Adrenal gland (tissue), 12 donors: ENCODE results near the gene VEGFD. TPM values are rescaled to one million over a fixed set of nuclear protein-coding genes. Genes with fewer than 3 reads are reported as not detected.
A peak's percentile ranks its signal among the peaks of the same experiment; 100 is the strongest.

Experiments
- DNase-seq, 7 donors: peaks; one replicate each; pipeline ENCODE4 v3.0.0-alpha.2; 2019 to 2020
- H3K27ac ChIP-seq, 5 donors: fragments of 200-600 bp; sonication (generic) in 4 of 5; 1 replicate in 3 of 5; 2 replicates in 2 of 5; pipeline versions ENCODE4 v1.5.1 to v1.8.0; 2016 to 2020; ENCODE audit warnings: mild to moderate bottlenecking in 1 of 5
- H3K27me3 ChIP-seq: fragments of 200-600 bp; 2 replicates; pipeline ENCODE4 v1.8.0; 2021
- H3K36me3 ChIP-seq, 2 donors: fragments of 200-600 bp; replicated peaks in 1 of 2; 1 replicate in 1 of 2; 2 replicates in 1 of 2; pipeline versions ENCODE4 v1.5.1 to v1.8.0; 2018 to 2022
- H3K4me1 ChIP-seq, 2 donors: fragments of 200-600 bp; replicated peaks in 1 of 2; 1 replicate in 1 of 2; 2 replicates in 1 of 2; pipeline versions ENCODE4 v1.5.1 to v1.8.0; 2018 to 2021
- H3K4me3 ChIP-seq, 4 donors: fragments of 200-600 bp; sonication (generic) in 3 of 4; one replicate each; pipeline ENCODE4 v1.5.1; 2016 to 2018
- H3K9me3 ChIP-seq, 3 donors: fragments of 200-600 bp; sonication (generic) in 1 of 3; replicated peaks in 1 of 3; 1 replicate in 2 of 3; 2 replicates in 1 of 3; pipeline versions ENCODE4 v1.5.1 to v1.8.0; 2016 to 2021
- POLR2A ChIP-seq, 2 donors: fragments of 450-650 bp; IDR thresholded peaks; one replicate each; pipeline ENCODE4 v1.6.1; 2017; ENCODE audit warnings: antibody characterized with exemption in 2 of 2, mild to moderate bottlenecking in 2 of 2, moderate library complexity in 1 of 2
- WGBS, 4 donors: extraction: QIAGEN DNeasy Blood & Tissue Kit in 2 of 4; methylation state at CpG; one replicate each; pipeline versions ENCODE4 v1.1.5 to v1.1.7; 2013 to 2017; 5-methylcytosine and 5-hydroxymethylcytosine counted together
- intact Hi-C, 2 donors: fragments of 100-400 bp; cut with DNase I; formaldehyde crosslinking; loops; one replicate each; pipeline versions ENCODE4 v1.14.1 to v1.15.0; 2022 to 2023
- polyA plus RNA-seq, 3 donors: library from polyadenylated mRNA; stranded (reverse); fragments of 200-250 nt in 2 of 3; fragments of 350-450 nt in 1 of 3; fragmentation: Illumina TruSeq in 1 of 3; extraction: RNeasy Lipid Tissue Mini Kit (QIAGEN cat#74804) in 1 of 3; gene quantifications; one replicate each; pipeline ENCODE4 v1.2.3, GENCODE V29; 2013 to 2014
- total RNA-seq, 9 donors: library from RNA; depleted of rRNA in 4 of 9; stranded (reverse); fragments of >200 nt in 4 of 9; fragments of 120-200 nt in 1 of 9; fragmentation: NEBNext Ultra II Directional in 1 of 9; extraction: Animal tissue kit (Norgen Biotek cat#: 25700) in 1 of 9; gene quantifications; one replicate each; pipeline versions ENCODE4 v1.1.0 to v1.2.4, GENCODE V29; 2013 to 2023
- TF ChIP-seq, protein P1 (sequence below), 6 experiments: fragments of 450-650 bp in 4 of 6; fragments of 200-600 bp in 2 of 6; sonication (generic) in 1 of 6; IDR thresholded peaks; 1 replicate in 5 of 6; 2 replicates in 1 of 6; pipeline versions ENCODE4 v1.5.1 to v1.8.0; 2016 to 2021; ENCODE audit warnings: antibody characterized with exemption in 6 of 6, mild to moderate bottlenecking in 2 of 6, moderate library complexity in 1 of 6
- donor health status: healthy with polysubstance abuse.
- donor health status: Bipolar disorder and iron deficiency.
- donor health status: DM: yes; HTN: yes; CAD: no.
- donor health status: DM: no; HTN: no; CAD: no.
- donor health status: DM: no; HTN: no; CAD: no.
- donor health status: DM: yes; HTN: yes; CAD: no.

The VEGFD gene
- total and polyA plus RNA-seq, 12 donors, result 0.86 to 23.4 (median 11.4) TPM

DNA sequence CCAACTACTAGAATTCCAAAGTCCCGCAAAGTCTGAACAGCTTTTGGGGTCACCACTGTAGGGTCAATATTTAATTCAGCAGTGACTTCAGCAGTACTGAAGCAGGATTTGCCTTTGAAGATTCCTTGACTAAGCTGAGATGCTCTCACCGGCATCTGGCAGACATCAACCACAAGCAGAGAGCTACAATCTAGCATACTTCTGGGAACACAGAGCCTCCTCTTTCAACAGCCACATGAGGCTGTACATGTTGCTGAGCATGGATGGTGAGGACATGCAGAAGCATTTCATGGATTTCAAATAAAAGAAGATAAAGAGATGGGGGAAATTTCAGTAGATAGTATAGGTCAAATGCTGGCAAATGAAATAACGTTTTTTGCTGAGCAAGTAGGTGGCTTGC is 62.1 kb downstream of the VEGFD start:
- Histone ChIP-seq H3K27me3 (peaks cover 3% of the 10 kb centered on the region), H3K36me3 (no peaks in the 10 kb centered on the region), H3K4me3 (no peak overlapping the region), H3K27ac (no peak overlapping the region), H3K4me1 (no peaks in the 10 kb centered on the region), H3K9me3 (no peaks in the 10 kb centered on the region)
- 69 to 93% (median 84%) methylated on average over 2 to 3 of the region's 3 CpGs for WGBS, 4 donors
- intact Hi-C loops, result no loop called here
- TF ChIP-seq, protein P1, sequence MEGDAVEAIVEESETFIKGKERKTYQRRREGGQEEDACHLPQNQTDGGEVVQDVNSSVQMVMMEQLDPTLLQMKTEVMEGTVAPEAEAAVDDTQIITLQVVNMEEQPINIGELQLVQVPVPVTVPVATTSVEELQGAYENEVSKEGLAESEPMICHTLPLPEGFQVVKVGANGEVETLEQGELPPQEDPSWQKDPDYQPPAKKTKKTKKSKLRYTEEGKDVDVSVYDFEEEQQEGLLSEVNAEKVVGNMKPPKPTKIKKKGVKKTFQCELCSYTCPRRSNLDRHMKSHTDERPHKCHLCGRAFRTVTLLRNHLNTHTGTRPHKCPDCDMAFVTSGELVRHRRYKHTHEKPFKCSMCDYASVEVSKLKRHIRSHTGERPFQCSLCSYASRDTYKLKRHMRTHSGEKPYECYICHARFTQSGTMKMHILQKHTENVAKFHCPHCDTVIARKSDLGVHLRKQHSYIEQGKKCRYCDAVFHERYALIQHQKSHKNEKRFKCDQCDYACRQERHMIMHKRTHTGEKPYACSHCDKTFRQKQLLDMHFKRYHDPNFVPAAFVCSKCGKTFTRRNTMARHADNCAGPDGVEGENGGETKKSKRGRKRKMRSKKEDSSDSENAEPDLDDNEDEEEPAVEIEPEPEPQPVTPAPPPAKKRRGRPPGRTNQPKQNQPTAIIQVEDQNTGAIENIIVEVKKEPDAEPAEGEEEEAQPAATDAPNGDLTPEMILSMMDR (IDR thresholded peaks at IDR 0.05), result no peak
- no peak for TF ChIP-seq POLR2A (IDR thresholded peaks at IDR 0.05)
- no peak for DNase-seq

DNA sequence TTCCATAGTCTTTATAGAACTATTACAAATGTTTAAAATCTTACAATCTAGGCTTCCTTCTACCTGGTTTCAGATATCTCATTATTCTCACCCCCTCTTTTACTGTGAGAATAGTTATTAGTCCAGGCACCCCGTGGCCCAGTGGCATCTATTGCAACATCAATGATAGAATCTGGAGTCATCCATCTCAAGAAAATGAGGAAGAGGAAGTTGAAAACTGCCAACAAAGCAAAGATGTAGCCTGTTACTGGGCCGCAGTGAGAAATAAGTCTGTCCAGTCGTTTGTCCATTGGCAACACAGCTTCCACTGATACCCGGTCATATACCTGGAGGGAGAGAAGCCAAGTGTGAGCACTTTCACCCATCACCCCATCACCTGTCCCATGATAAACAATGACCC is 62.8 kb downstream of the VEGFD start:
- Histone ChIP-seq H3K4me3 (no peak overlapping the region), H3K27me3 (peaks cover 3% of the 10 kb centered on the region), H3K9me3 (no peaks in the 10 kb centered on the region), H3K27ac (no peak overlapping the region), H3K4me1 (no peaks in the 10 kb centered on the region), H3K36me3 (no peaks in the 10 kb centered on the region)
- DNase-seq, result peak in 1 of 7 donors; percentile 24
- TF ChIP-seq POLR2A (IDR thresholded peaks at IDR 0.05), result no peak
- TF ChIP-seq, protein P1 (IDR thresholded peaks at IDR 0.05), result no peak
- 55 to 80% (median 66%) methylated on average over 4 of the region's 4 CpGs for WGBS, 4 donors
- intact Hi-C loops, result no loop called here

DNA sequence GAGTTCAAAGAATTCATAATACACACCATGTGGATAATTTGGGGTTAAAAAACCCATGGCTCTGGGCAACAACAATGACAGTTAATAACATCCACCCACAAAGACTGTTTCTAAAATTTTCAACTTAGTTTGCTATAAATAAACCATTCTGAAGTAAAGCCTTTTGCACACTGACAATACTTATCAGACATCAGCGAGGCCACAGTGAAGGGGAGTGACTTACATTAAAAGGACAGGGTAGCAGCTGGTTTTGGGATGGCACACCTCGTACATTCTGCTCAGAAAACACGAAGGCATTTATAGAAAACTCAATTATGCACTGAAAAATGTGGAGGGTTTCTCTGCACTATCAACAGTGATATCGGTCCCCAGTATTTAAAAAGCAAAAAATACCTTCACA is 63.9 kb downstream of the VEGFD start:
- no peak for TF ChIP-seq POLR2A (IDR thresholded peaks at IDR 0.05)
- TF ChIP-seq, protein P1 (IDR thresholded peaks at IDR 0.05), result no peak
- DNase-seq, result no peak
- peaks cover 3% of the 10 kb centered on the region for H3K27me3 ChIP-seq
- intact Hi-C loops, result no loop called here
- 53 to 74% (median 66%) methylated on average over 4 of the region's 4 CpGs for WGBS, 4 donors
- H3K4me3 ChIP-seq, result no peak overlapping the region
- no peak overlapping the region for H3K27ac ChIP-seq
- H3K9me3 ChIP-seq, result no peaks in the 10 kb centered on the region
- H3K4me1 ChIP-seq, result no peaks in the 10 kb centered on the region
- H3K36me3 ChIP-seq, result no peaks in the 10 kb centered on the region

DNA sequence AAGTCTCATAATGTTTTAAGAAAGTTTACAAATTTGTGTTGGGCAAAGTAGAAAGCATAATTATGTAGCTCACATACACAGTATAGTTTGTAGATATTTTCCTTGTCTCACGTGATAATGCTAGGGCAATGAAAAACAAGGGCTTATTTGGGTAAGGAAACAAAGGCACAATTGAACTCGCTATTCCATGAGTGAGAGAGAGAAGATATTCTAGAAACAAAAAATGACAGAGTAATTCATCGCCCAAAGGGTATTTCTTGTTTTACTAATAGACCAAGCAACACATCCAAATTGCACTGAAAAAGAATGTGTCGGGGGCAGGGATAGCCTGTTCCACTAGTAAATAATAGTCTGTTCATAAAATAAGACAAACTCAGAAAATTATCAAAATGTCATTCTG is 65.1 kb downstream of the VEGFD start:
- WGBS, 4 donors, result 77 to 99% (median 93%) methylated on average over 4 of the region's 4 CpGs

More for the DNA sequence above, 65.1 kb downstream of the VEGFD start:
- no peak for TF ChIP-seq POLR2A (IDR thresholded peaks at IDR 0.05)
- TF ChIP-seq, protein P1 (IDR thresholded peaks at IDR 0.05), result no peak
- Histone ChIP-seq H3K36me3 (no peaks in the 10 kb centered on the region), H3K4me1 (no peaks in the 10 kb centered on the region), H3K27me3 (peaks cover 3% of the 10 kb centered on the region), H3K27ac (no peak overlapping the region), H3K4me3 (no peak overlapping the region), H3K9me3 (no peaks in the 10 kb centered on the region)
- no peak for DNase-seq
- intact Hi-C loops, result no loop called here
